ENCODE measurements around the gene LGMN.
"Not testable (repeated sequence)": the region's sequence is repeated elsewhere in the genome, so short reads cannot be mapped to it uniquely, and the experiment has no call there.

The LGMN gene

DNA sequence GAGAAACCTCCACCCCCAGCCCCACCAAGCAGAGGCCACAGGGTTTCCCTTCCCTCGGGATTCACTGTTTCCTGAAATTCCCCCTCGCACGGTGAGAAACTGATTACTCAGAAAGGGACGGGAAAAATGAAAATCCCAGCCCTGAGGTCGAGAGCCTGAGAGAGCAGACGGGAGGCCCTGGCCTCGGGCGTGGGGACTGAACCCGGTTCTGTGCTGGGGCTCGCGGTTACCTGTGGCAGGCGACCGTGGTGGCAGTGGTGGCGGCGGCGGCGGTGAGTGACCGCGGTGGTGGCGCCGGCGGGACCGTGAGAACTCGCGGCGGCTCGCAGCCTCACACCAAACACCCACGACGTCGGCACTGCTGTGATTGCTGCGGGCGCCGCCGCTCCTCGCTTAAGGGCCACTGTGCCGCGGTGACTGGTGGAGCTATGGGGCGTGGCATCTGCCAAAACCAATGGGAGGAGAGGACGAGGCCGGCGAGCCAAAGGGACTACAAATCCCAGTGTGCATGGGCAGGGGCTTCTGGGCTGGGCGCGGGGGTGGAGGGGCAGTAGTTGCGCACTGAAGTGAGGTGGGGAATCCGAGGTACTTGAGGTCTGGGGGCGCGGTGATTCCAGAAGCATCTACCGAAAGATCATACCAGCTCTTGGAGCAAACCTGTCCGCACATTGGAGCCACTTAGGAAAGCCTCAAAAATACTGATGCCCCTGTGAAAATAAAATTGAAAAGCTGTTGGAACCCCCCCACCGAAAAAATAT, at the start of gene LGMN:
Gene LGMN (minus strand): TSS at position 369 of the 758 bp plus-strand sequence. CDS start 15,841 bp downstream, outside the sequence.
- peak; percentile 68 for DNase-seq (ENCODE audit: low read depth)

DNA sequence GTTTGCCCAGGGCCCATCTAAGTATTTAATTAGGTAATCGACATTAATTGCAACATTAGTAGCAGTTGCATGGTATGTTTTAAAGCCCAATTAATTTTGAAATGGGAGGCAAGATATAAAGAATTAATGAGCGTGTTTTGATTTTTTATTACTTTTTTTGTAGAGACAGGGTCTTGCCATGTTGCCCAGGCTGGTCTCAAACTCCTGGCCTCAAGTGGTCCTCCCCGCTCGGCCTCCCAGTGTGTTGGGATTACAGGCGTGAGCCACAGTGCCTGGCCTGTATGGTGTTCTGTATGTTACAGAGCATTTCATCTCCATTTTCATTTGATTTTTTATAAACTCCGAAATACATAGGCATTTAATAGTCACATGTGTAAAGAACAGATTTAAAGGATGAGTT, 46.5 kb upstream of the LGMN start:
- DNase-seq (ENCODE audit: low read depth) = no peak

- no peak for DNase-seq (ENCODE audit: low read depth)
These were observed 46.1 kb upstream of the LGMN start for GRCh38 chr14:92794547-92794941.

DNA sequence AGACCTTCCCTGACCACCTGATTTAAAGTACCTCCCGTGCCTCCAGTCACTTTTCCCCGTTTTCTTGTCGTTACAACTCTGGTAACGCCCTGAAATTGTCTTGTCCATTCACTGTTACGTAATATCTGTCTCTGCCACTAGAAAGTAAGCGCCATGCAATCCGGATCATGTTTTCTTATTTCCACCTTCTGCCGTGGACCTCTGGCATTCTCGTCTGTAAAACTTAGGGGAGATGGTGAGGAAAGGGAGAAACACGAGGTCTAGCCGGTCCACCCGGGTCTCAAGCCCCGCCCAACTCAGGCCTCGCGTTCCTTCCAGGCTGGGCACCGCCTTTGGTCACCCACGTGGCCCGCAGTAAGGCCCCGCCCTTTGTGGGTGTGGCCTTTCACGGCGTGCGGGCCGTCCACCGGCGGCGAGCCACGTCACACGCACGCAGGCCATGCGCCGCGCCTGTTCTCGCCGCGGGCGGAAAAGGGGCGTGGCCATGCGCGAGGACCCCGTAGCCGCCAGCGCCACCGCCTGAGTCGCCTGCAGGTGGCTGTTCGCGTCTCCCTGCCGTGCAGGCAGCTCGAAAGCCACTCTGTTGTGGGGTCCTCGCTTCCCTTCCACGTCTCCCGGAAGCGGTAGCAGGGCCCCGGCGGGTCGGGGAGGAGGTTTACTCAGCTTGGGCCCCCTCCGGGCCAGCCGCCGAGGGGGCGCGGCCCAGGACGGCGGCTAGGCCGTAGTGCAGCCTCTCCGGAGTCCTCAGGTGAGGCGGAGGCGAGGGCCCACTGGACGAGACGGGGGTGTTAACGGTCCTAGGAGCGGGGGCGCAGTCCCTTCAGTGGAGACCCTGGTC, 45.5 kb upstream of the LGMN start, which contains the start of gene GOLGA5:
Gene GOLGA5 (plus strand): TSS at position 597 of the 838 bp plus-strand sequence. CDS start 3,133 bp downstream, outside the sequence.
- peak; percentile 94 for DNase-seq (ENCODE audit: low read depth)

GRCh38 chr14:92792885-92793284, 44.5 kb upstream of the LGMN start:
- no peak for DNase-seq (ENCODE audit: low read depth)

DNA sequence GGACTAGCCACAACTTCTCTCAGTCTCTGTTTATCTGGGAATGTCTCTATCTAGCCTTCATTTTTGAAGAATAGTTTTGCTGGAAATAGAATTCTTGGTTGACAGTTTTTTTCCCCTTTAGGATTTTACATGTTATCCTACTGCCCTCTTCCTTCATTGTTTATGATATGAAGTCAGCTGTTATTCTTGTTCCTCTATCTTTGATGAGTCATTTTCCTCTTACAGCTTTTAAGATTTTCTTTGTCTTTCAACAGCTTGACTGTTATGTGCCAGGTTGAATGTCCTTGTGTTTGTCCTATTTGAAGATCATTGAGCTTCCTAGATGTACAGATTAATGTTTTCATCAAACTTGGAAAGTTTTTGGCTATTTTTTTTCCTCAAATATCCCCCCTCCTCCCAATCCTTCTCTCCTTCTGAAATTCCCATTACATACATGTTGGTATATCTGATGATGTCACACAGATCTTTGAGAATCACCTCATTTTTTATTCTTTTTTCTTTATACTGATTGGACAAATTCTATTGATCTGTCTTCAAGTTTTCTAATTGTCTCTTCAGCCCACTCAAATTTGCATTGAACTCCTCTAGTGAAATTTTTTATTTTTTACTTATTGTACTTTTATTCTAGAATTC, 41.1 kb upstream of the LGMN start:
- no peak for DNase-seq (ENCODE audit: low read depth)

GRCh38 chr14:92787554-92787953, 39.1 kb upstream of the LGMN start:
- DNase-seq (ENCODE audit: low read depth) = no peak

DNA sequence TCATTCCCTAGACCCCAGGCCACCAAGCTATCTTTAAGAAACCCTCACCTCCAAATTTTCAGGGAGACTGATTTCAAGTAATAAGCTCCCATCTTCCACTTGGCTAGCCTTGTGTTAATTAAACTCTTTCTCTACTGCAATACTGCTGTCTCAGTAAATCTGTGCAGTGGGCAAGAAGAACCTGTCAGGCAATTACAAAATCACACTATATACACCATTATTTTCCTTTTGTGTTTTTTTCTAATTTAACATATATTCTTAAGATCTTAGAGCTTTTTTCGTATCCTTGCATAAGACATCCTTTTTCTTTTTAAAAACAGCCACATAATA, 38.0 kb upstream of the LGMN start:
- DNase-seq (ENCODE audit: low read depth) = no peak

- DNase-seq (ENCODE audit: low read depth) = no peak
These were observed 37.4 kb upstream of the LGMN start for GRCh38 chr14:92785667-92786426.

GRCh38 chr14:92783813-92784431, 35.5 kb upstream of the LGMN start:
- DNase-seq (ENCODE audit: low read depth) = no peak

DNA sequence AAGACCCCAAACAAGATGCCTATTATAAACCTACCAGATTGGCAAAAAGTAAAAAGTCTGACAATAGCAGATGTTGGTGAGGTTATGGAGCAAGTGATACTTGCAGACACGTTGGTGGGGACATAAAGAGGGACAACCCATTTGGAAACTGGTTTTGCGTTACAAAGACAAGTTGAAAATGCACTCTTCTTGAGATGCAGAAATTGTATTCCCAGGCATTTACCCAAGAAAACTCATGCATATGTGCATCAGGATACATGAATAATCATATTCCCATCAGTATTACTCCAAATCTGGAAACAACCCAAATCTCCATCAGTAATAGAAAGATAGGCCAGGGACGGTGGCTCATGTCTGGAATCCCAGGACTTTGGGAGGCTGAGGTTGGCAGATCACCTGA, 32.9 kb upstream of the LGMN start:
- DNase-seq (ENCODE audit: low read depth) = no peak

DNA sequence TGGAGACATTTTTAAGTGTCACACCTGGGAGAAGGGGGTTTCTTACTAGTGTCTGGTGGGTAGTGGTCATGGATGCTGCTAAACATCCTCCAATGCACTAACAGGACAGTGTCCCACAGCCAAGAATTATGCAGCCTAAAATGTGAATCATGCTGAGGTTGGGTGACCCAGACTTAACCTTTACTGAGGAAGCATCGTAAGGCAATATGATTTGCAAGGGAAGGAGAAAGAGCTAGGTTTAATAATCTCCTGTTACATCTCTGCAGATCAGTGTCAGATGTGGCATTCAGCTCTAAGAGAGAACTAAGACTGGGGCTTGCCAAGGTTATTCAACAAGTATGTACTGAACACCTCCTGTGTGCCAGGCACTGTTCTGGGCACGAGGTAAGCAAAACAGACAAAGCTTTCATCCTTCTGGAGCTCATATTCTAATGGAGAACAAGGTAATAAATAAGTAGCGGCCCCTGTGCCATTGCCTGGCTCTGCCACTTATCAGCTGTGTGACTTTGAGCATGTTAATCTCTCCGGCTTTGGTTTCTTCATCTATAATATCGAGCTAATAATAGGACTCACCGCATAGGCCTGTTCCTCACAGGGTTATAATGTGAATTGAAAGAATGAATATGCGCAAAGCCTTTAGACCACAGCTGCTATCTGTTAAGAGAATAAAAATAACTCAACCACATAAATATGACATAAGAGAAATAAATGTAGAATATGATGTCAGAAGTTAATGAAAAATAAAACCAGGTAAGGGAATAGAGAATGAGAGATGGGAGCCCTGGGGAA, 32.2 kb upstream of the LGMN start:
- no peak for DNase-seq (ENCODE audit: low read depth)

DNA sequence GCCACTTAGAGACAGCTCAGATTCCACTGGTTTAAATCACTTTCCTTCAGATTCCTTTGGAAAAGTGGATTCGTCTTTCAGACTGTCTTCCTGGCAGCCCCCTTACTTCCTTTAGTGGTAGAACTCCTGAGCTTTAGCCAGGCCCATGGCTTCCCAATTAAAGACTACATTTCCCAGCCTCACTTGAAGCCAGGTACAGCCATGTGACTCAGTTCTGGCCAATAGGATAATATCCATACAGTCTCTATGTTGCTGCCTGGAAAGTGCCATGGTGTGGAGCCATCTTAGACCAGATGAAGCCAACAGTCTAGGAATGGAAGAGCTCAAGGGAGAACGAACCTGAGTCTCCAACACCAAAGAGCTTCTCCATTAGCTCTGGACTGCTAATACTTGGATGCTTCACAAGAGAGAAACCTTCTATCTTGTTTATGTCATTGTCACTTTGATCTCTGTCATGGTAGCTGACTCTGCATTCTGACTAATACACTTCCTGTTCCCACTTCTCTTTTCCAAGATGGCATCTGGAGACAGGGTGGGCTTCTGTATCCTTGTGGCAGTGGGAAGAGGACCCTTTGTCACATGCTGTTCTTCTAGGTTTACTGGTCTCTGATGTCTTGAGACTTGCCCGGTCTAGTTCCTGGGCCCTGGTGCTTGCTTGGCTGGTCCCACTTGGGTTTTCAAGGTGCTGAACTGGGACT, 30.6 kb upstream of the LGMN start:
- DNase-seq (ENCODE audit: low read depth) = not testable (repeated sequence)

GRCh38 chr14:92775292-92775691, 26.9 kb upstream of the LGMN start:
- not testable (repeated sequence) for DNase-seq (ENCODE audit: low read depth)

DNA sequence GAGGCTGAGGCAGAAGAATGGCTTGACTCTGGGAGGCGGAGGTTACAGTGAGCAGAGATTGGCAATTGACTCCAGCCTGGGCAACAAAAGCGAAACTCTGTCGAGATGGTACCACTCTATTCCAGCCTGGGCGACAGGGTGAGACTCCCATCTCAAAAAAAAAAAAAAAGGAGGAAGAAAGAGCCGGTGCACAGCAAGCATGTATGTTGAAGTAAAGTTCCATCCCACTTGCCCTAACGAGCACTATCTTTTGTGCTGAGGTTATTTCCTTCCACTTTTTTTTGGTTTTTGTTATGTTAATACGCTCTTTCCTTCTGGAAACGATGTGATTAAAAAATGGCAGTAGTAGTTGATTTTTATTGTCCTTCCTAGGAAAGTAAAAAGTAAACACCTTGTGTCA, 26.1 kb upstream of the LGMN start:
- no peak for DNase-seq (ENCODE audit: low read depth)

DNA sequence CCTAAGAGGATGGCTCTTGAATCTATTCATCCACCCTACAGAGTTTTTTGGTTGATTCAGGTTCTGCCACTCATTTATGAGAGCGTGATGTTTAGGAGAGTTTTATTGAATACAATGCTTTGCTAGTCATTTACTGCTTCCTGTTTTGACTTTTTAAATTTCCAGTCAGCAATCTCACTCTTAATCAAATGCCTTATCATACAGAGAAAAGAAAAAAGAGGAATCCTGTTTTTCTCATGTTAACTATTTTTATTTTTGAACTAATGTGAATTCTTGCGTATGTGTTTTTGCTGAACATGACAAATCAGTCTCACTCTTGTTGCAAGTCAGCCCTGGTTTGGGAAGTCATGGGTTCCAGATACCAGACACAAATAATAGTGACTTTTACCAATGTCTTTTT, 22.1 kb upstream of the LGMN start:
- no peak for DNase-seq (ENCODE audit: low read depth)

- no peak for DNase-seq (ENCODE audit: low read depth)
These were observed 20.4 kb upstream of the LGMN start for GRCh38 chr14:92768795-92769194.

DNA sequence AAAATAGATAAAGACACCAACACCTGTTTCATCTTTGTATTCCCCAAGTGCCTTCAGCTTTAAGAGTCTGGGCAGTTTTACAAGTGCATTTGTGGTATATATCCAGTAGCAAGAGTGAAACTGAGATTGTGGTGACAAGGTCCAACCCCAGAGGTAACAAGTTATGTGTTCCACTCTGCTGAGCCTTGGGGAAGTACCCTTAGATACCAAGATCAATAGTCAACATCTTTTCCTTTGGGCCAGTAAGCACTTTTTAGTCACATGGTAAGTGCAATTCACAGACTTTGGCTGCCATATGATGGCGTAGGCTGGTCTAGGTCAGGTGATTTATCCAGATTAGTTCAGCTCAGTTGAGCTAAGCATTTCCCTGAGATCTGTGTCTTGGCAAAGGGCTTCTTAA, 19.8 kb upstream of the LGMN start:
- DNase-seq (ENCODE audit: low read depth) = not testable (repeated sequence)

- not testable (repeated sequence) for DNase-seq (ENCODE audit: low read depth)
These were observed 15.5 kb upstream of the LGMN start for GRCh38 chr14:92763666-92764631.
